GM18909 (cell line): ENCODE data around the gene FBXO48.

Source experiments
- ATAC-seq: cut with Tn5 transposase; IDR thresholded peaks from one replicate; pipeline ENCODE4 v1.9.1; 2021; ENCODE audit warnings: mild to moderate bottlenecking; ENCODE audit not compliant: unreplicated experiment, poor library complexity

Gene FBXO48

DNA sequence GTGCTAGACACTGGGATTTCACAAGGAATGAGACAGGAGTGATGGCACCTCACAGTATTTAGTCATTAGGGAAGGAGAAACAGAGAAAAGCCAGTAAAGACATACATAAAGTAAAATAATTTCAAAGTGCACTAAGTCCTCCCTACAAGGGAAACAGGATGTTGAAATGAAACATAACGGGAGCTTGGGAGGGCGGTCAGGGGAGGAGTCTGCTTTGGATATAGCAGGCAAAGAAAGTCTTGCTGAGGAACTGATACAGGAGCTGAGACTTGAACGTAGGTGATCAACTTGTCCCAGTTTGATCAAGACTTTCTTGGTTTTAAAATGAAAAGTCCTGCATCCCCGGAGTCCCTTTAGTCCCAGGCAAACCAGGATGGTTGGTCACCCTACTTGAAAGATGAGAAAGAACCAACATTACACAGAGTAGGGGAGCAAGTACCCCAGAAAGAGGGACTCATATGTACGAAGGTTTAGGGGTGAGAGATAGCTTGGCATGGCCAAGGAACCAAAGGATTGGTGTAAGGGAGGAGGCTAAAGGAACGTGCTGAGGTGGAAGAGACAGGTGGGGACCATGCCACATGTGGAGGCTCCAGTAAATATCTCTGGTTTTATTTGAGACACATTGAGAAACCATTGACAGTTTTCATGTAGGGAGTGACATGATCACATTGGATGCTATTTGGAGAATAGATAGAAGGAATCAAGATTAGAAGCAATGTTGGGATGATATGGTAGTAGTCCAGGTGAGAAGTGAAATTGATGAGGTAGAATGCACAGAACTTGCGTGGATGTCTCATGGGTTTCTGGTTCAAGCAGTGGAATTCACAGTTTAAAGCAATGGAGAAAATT is 28.4 kb downstream of the FBXO48 start:
- ATAC-seq = no peak

DNA sequence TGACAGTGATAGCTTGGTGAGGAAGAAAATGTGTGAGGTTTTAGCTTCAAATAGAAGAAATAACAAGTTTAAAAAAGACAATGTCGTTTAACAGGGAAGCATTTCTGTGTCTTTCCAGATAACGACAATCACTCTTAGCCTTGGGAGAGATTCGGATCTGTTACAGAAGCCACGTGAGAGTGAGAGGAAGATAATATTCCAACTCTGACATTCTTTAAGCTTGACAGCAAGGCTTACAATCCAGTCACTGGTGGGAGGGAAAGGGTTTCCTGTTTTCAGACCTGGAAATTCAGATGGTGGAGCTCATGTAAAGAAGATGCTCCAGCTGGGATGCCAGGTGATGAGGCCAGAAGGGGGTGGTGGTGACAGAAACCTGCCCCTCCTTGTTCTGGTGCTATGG is 30.8 kb downstream of the FBXO48 start:
- no peak for ATAC-seq

GRCh38 chr2:68435615-68436014 is 31.5 kb downstream of the FBXO48 start:
- no peak for ATAC-seq

- ATAC-seq = no peak
These were observed 32.1 kb downstream of the FBXO48 start for GRCh38 chr2:68434981-68435380.

- no peak for ATAC-seq
These were observed 34.1 kb downstream of the FBXO48 start for GRCh38 chr2:68432696-68433658.

DNA sequence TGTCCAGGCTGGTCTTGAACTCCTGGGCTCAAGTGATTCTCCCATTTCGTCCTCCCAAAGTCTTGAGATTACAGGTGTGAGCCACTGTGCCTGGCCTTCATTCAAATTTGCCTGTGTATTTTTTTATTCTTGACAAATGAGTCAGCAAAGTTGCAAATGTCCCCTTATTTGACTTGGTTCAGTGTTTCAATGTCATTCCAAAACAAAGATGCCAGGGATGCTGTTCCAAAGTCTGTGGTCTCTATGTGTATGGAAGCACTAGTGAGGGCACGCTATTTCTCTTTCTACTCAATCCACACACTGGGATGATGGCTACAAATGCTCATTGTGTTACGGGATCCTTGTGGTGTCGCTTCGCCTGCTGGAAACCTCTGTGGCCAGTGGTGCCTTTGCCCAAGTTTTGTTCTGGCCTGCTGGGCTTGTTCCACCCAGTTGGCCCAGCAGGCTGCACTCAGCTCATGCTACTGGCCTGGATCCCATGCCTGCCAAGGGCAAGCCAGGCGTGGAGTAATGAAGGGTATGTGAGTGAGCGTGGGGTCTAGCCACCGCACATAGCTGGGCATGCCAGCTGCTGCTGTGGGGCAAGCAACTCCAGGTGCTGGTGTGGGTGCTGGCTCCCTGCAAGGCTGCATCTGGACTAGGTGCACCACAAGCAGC is 35.6 kb downstream of the FBXO48 start:
- ATAC-seq = no peak

GRCh38 chr2:68429311-68429826 is 37.7 kb downstream of the FBXO48 start:
- no peak for ATAC-seq

- no peak for ATAC-seq
These were observed 38.3 kb downstream of the FBXO48 start for GRCh38 chr2:68428746-68429145.

DNA sequence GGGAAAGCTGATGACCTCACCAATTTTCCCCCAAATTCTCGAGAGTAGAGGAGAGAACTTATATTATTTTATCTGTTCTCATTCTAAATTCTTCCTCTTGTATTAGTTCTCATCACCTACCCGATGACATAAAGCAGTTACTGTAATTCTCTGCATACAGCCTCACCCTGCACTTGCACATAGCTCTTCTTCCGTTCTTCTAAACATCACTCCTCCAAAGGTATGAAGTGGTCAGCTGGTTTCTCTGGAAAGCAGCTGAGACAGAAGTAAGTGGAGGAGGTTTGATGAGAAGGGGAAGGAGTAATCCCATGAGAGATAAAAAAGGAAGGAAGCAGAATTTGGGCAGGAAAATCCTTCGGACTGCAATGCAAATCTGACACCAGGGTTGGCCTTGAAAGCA is 39.0 kb downstream of the FBXO48 start:
- ATAC-seq = no peak

GRCh38 chr2:68426848-68427579 is 40.1 kb downstream of the FBXO48 start:
- no peak for ATAC-seq

DNA sequence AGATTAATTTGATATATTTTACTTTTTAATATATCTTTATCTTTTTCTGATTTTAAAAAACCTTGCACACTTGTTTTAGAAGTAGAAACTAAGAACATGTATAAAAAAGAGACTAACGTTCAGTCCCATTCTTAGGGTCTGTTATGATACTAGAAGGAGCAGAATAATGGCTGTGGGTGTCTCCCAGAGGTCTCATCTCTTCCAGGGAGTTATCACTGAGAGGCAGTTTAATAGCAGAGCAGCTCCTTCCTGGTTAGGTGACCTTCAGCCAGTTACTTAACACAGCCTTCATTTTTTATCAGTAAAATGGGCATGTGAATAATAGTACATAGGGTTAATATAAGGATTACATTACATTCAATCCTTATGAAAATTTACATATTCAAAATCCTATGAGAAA is 40.6 kb downstream of the FBXO48 start:
- no peak for ATAC-seq

GRCh38 chr2:68425503-68425902 is 41.6 kb downstream of the FBXO48 start:
- ATAC-seq = no peak

DNA sequence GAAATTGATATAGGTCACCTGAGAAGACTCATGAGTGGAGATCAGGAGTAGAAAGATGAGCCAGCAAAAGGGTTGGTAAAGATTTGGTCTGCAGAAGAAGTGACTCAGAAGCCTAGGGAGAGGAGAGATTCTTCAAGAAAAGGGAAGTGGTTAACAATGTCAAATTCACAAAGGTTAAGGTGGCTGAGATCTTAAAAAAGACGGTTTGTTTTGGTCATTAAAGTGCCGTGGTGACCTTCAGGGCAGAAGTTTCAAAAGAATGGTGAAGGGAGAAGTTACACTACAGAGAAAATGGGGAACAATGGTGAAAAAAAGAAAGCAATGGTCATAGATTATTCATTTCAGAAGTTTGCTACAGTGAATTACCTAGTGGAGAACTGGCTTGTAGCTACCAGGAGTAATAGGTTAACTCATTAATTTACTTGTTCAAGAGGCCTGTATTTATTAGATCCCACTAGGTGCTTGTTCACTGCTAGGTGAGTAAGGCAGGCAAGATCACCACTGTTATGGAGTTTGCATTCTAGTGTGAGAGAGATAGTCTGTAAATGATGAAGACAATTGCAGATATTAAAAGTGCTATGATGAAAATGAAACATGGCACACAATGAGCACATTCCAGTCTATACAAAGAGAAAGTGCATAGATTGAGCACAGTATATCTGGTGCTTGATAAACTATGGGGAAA is 43.0 kb downstream of the FBXO48 start:
- peak; percentile 84 for ATAC-seq

GRCh38 chr2:68420254-68420910 is 46.7 kb downstream of the FBXO48 start:
- ATAC-seq = no peak

DNA sequence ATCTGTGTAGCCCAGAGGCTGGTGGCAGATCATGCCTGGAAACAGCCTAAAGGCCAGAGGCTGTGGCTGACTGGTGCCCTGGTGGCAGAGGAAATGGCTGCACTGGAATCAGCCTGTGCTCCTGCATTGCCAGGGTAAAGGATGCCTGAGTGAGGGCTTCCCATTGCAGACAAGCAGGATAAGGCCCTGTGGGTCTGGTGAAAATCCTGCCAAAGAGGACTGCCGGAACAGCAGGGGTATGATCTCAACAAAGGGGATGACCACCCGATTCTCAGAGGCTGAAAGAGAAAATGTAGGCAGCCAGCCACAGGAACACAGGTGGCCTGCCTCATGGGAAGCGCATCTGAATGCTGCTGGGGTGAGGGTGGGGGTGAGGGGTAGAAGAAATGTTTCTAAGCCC is 48.2 kb downstream of the FBXO48 start:
- ATAC-seq = no peak

DNA sequence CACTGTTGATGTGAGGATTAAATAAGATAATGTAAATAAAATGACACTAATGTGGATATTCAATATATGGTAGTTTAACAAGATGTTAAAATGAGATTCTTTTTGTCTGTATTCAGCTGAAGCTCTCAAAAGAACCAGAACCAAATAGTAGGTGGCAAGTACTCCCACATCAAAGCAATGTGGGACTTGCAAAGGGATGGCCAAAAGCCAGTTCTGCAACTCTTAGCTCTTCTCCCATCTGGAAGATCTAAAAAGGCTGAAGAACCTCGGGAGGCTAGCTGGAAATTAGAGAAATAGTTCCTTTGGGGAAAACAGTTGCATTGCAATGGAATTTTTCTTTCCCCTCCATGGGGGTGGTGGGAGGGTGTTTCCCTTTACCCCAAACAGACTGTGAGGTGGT is 48.7 kb downstream of the FBXO48 start:
- no peak for ATAC-seq

DNA sequence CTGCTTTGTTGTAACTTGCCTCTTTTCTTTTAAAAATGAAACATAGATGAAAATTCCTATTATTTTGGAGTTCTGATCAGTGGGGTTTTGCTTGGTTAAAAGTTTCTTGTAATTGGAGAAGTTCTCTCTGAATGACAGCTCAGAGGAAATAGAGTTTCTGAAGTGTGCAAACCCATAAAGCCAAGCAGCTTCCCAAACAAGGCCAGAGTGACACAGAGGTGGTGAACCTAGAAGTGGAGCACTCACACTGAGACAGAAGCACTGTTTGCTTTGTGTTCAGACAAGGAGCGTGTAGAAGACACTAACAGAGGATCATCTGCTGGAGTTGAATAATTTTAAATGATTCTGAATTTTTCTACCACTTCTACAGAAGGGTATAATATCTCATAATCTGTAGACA is 49.2 kb downstream of the FBXO48 start:
- no peak for ATAC-seq

DNA sequence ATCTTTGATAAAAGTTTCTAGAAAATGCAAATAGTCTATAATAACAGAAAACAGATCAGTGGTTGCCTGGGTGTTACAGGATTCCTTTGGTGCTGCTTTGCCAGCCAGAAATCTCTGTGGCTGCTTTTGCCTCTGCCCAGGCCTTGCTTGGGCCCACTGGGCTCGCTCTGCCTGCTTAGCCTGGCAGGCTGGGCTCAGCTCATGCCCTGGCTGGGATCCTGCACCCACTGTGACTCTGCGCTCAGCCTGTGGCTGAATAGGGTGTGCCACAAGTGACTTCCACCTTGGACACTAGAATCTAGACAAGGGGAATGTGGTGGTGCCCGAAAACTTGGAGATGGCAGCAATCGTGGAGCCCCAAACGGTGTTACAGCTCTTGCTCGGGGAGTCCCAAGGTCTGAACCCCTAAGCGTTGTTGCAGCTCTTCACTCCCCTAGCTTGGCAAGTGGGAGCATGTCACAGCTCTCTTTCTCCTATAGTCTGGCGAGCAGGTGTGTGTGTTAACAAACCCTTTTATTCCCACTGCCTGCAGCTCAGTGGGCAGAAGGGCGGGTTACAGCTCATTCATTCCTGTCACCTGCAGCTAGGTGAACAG is 50.9 kb downstream of the FBXO48 start:
- ATAC-seq = no peak
